KMS-11 (cell line): ENCODE data around the gene RHOC.
A peak's percentile ranks its signal among the peaks of the same experiment; 100 is the strongest.

Source experiments
- H2AFZ ChIP-seq: fragments of 200-600 bp; sonication (generic); 2 replicates; pipeline ENCODE4 v1.6.1; 2016; ENCODE audit warnings: antibody characterized with exemption, mixed run types, low read depth
- H3K27ac ChIP-seq: fragments of 200-600 bp; sonication (generic); 2 replicates; pipeline ENCODE4 v1.6.1; 2016; ENCODE audit warnings: mild to moderate bottlenecking, mixed run types
- H3K27me3 ChIP-seq: fragments of 200-600 bp; sonication (generic); 2 replicates; pipeline ENCODE4 v1.6.1; 2017; ENCODE audit warnings: mild to moderate bottlenecking, low read depth, mixed run types, moderate library complexity; ENCODE audit not compliant: insufficient read depth
- H3K36me3 ChIP-seq: fragments of 200-600 bp; sonication (generic); 2 replicates; pipeline ENCODE4 v1.6.1; 2017; ENCODE audit warnings: mild to moderate bottlenecking, mixed run types; ENCODE audit not compliant: insufficient read depth
- H3K4me1 ChIP-seq: fragments of 200-600 bp; sonication (generic); 2 replicates; pipeline ENCODE4 v1.6.1; 2016; ENCODE audit warnings: mild to moderate bottlenecking, low read depth, mixed run types; ENCODE audit not compliant: poor library complexity, severe bottlenecking
- H3K4me2 ChIP-seq: fragments of 200-600 bp; sonication (generic); 2 replicates; pipeline ENCODE4 v1.7.0; 2016; ENCODE audit warnings: mild to moderate bottlenecking, mixed run types
- H3K4me3 ChIP-seq: fragments of 200-600 bp; sonication (generic); IDR thresholded peaks from 2 replicates; pipeline ENCODE4 v1.6.1; 2017; ENCODE audit warnings: low read depth, low read length, mixed read lengths; ENCODE audit not compliant: insufficient read depth
- H3K79me2 ChIP-seq: fragments of 200-600 bp; sonication (generic); 2 replicates; pipeline ENCODE4 v1.6.1; 2016; ENCODE audit warnings: low read depth, mixed run types; ENCODE audit not compliant: insufficient read depth
- H3K9ac ChIP-seq: fragments of 200-600 bp; sonication (generic); 2 replicates; pipeline ENCODE4 v1.6.1; 2016; ENCODE audit warnings: mild to moderate bottlenecking, mixed run types
- H4K20me1 ChIP-seq: fragments of 200-600 bp; sonication (generic); 2 replicates; pipeline ENCODE4 v1.6.1; 2016; ENCODE audit warnings: mild to moderate bottlenecking, mixed run types; ENCODE audit not compliant: insufficient read depth
- CTCF ChIP-seq: fragments of 200-600 bp; sonication (generic); conservative IDR thresholded peaks from 2 replicates; pipeline ENCODE4 v1.6.1; 2017; ENCODE audit warnings: low read depth, mild to moderate bottlenecking, antibody characterized with exemption, low read length, moderate library complexity, mixed read lengths

Gene RHOC

GRCh38 chr1:112701227-112702066 is 5.5 kb downstream of the RHOC start:
- H2AFZ ChIP-seq = no peak overlapping the region
- no peaks in the 10 kb centered on the region for H3K27me3 ChIP-seq
- no peak for TF ChIP-seq CTCF
- H3K4me2 ChIP-seq = peak overlapping the region; percentile 87; the same call in 1 of the 2 replicates
- H3K4me1 ChIP-seq = peaks cover 57% of the 10 kb centered on the region
- peak overlapping the region; percentile 58 for H3K27ac ChIP-seq
- H3K36me3 ChIP-seq = no peaks in the 10 kb centered on the region
- H4K20me1 ChIP-seq = no peaks in the 10 kb centered on the region
- H3K9ac ChIP-seq = peak overlapping the region; percentile 39; the same call in 1 of the 2 replicates
- peak overlapping the region; percentile 46 for H3K4me3 ChIP-seq
- H3K79me2 ChIP-seq = peaks cover 17% of the 10 kb centered on the region

GRCh38 chr1:112700290-112701226 is 6.4 kb downstream of the RHOC start:
- no peaks in the 10 kb centered on the region for H3K36me3 ChIP-seq
- TF ChIP-seq CTCF = no peak
- H3K4me2 ChIP-seq = peak overlapping the region; percentile 87
- no peak overlapping the region for H2AFZ ChIP-seq
- H4K20me1 ChIP-seq = no peaks in the 10 kb centered on the region
- peaks cover 57% of the 10 kb centered on the region for H3K4me1 ChIP-seq
- H3K27ac ChIP-seq = peak overlapping the region; percentile 58
- peak overlapping the region; percentile 39; the same call in 1 of the 2 replicates for H3K9ac ChIP-seq
- H3K27me3 ChIP-seq = no peaks in the 10 kb centered on the region
- H3K4me3 ChIP-seq = peak overlapping the region; percentile 46
- H3K79me2 ChIP-seq = peaks cover 14% of the 10 kb centered on the region

DNA sequence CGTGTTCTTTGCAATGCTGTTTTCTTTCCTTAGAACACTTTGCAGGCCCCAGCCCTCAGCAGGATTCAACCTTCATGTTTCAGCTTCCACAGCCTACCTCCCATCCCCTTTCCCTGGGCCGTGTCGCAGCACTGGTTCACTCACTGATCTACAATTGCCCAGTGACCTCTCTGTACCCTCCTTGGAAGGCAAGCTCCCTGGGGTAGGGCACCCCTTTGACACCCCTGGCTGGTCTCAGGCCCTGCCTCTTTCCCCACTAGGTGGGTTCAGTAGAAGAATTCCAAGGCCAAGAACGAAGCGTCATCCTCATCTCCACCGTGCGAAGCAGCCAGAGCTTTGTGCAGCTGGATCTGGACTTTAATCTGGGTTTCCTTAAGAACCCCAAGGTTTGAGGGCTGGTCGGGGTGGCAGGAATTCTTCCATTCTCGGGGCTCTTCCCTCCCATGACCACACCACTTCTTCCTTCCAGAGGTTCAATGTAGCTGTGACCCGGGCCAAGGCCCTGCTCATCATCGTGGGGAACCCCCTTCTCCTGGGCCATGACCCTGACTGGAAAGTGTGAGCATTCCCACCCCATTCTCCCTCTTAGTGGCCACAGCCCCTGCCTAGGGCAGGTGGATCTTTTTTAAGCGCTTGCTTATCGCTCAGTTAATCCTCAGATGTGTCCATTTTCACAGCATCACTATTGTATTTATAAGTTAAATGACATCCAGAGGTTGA is 7.3 kb downstream of the RHOC start:
- Histone ChIP-seq H3K27ac (peak overlapping the region; percentile 58), H3K4me1 (peaks cover 57% of the 10 kb centered on the region), H3K4me2 (peak overlapping the region; percentile 87), H2AFZ (no peak overlapping the region), H4K20me1 (no peaks in the 10 kb centered on the region), H3K79me2 (peaks cover 10% of the 10 kb centered on the region), H3K9ac (peak overlapping the region; percentile 39; the same call in 1 of the 2 replicates), H3K4me3 (no peak overlapping the region), H3K27me3 (no peaks in the 10 kb centered on the region), H3K36me3 (no peaks in the 10 kb centered on the region)
- no peak for TF ChIP-seq CTCF
